Measurements from ENCODE around the gene IPO13.

DNA sequence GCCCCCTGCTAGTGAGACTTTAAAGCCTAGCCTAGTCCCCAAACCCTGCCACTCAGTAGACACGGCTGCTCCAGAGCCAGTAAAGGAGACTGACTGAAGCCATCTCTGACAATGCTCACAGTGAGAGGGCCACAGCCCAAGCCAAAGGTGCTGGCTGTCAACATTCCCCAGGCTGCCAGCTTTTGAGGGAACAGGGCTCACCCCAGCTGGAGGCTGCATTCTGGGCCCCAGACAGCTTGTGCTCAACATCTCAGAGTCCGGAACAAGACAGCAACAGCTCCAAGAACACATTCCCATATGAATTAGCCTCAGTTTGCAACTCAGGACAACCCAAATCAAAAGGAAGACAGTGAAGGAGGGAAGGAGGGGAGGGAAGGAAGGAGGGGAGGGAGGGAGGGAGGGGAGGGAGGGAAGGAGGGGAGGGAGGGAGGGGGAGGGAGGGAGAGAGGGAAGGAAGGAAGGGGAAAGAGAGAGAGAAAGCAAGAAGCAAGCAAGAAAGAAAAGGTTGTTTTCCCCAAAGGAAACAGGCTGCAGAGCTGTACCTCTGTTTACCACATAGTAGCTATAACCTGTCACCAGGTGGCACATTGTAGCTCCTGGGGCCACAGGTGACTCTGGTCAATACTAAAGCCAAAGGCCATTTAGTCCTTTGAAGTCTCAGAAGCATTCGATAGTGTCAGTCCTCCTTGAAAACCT, 7.7 kb upstream of the IPO13 start:
- TF ChIP-seq EP300 (IDR thresholded peaks at IDR 0.05) (no peak), POLR2A (IDR thresholded peaks at IDR 0.05) (no peak)
- TF ChIP-seq, protein P1, sequence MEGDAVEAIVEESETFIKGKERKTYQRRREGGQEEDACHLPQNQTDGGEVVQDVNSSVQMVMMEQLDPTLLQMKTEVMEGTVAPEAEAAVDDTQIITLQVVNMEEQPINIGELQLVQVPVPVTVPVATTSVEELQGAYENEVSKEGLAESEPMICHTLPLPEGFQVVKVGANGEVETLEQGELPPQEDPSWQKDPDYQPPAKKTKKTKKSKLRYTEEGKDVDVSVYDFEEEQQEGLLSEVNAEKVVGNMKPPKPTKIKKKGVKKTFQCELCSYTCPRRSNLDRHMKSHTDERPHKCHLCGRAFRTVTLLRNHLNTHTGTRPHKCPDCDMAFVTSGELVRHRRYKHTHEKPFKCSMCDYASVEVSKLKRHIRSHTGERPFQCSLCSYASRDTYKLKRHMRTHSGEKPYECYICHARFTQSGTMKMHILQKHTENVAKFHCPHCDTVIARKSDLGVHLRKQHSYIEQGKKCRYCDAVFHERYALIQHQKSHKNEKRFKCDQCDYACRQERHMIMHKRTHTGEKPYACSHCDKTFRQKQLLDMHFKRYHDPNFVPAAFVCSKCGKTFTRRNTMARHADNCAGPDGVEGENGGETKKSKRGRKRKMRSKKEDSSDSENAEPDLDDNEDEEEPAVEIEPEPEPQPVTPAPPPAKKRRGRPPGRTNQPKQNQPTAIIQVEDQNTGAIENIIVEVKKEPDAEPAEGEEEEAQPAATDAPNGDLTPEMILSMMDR (IDR thresholded peaks at IDR 0.05), result no peak
